ENCODE results near the gene PELI1. TPM values are rescaled to one million over a fixed set of nuclear protein-coding genes. Genes with fewer than 3 reads are reported as not detected.

PELI1 gene
- total and polyA plus RNA-seq, 2 donors (not counting 3 experiments of a cell fraction or from before 2014, with no cell fraction given): 14.2 to 30.9 TPM

DNA sequence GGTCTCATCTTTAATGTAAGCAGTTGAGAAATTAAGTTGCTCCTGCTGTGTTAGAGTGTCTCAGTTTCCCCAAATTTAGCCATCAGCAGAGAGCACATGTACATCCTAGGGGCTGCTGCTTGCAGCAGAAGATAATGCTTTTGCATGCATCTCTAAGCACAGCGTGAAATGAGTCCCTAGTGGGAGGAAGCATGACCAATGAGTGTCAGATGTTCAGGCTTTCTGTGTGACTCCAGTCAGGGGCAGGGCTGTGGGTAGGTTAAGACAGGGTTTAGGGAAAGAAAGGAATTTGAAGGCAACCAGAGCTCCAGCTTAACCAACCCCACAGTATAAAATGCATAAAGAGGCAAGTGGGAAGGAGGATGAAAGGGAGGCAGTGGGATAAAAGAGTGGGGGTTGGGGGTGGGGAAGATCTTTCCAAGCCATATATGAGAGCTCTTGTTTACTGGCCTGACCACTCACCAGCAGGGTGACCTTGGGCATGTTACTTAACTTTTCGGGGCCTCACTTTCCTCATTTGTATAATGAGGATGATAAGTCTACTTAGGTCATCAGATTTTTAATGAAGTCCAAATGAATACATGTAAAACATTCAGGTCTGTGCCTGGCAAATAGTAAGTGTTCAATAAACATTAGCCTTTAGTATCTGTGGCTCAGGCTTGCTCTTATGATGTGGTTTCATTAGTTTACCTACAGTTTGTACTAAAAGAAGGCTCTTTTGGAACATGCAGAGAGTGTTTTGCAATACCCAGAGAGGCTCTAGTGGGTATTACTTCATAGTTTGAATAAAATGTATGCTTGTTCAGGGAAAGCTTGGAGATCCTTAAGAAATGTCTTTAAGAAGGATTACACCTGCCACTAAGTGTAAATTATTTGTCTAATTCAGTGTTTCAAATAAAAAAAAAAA, 42.7 kb upstream of the PELI1 start:
- Histone ChIP-seq H3K9me1 (replicated peaks; ENCODE audit: control insufficient read depth, extremely low read depth, insufficient read depth, low read length) (no peaks in the 10 kb centered on the region), H3K4me2 (ENCODE audit: insufficient read depth, low read length) (no peak overlapping the region), H3K36me3 (ENCODE audit: control insufficient read depth in 2 of 2, extremely low read depth in 1 of 2, insufficient read depth in 2 of 2, low read length in 2 of 2) (no peaks in the 10 kb centered on the region), H3K4me1 (ENCODE audit: control insufficient read depth, extremely low read depth, insufficient read depth, low read length) (no peaks in the 10 kb centered on the region), H2AFZ (ENCODE audit: low read depth, low read length) (no peak overlapping the region), H4K20me1 (replicated peaks; ENCODE audit: control insufficient read depth, extremely low read depth, insufficient read depth, low read length) (no peaks in the 10 kb centered on the region), H3K9me3 (replicated peaks; ENCODE audit: control insufficient read depth, insufficient read depth, low read length) (no peaks in the 10 kb centered on the region), H3K27ac (ENCODE audit: insufficient read depth, low read depth, low read length) (no peak overlapping the region), H3K27me3 (ENCODE audit: control insufficient read depth in 2 of 2, insufficient read depth in 2 of 2, low read length in 2 of 2) (no peaks in the 10 kb centered on the region), H3K79me2 (ENCODE audit: control insufficient read depth, insufficient read depth, low read length) (no peaks in the 10 kb centered on the region), H3K4me3 (replicated peaks in 1 of 3; ENCODE audit: insufficient read depth in 1 of 3, low read depth in 1 of 3, low read length in 3 of 3) (no peak overlapping the region), H3K9ac (replicated peaks; ENCODE audit: extremely low read depth, insufficient read depth, low read length) (no peak overlapping the region)
- TF ChIP-seq, protein P1, sequence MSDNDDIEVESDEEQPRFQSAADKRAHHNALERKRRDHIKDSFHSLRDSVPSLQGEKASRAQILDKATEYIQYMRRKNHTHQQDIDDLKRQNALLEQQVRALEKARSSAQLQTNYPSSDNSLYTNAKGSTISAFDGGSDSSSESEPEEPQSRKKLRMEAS (IDR thresholded peaks at IDR 0.05; ENCODE audit: insufficient read depth, insufficient read length): no peak
- TF ChIP-seq POLR2AphosphoS5 (IDR thresholded peaks at IDR 0.05; ENCODE audit: insufficient read depth, low read depth, low read length): no peak
- TF ChIP-seq GATA2 (IDR thresholded peaks at IDR 0.05; ENCODE audit: insufficient read depth, insufficient read length, low read depth, low read length): no peak
- TF ChIP-seq EZH2 (IDR thresholded peaks at IDR 0.05; ENCODE audit: borderline replicate concordance, low read depth, low read length, severe bottlenecking): no peak
- no peak for TF ChIP-seq MYC (IDR thresholded peaks at IDR 0.05; ENCODE audit: low read depth, low read length)
- TF ChIP-seq JUN (IDR thresholded peaks at IDR 0.05; ENCODE audit: borderline replicate concordance, insufficient read depth, insufficient read length, low read depth): no peak
- DNase-seq (ENCODE audit: low read depth, low spot score) (no peak), FAIRE-seq (no peak)
- POLR2A ChIA-PET: no interaction called here
- intact Hi-C loops (cut with micrococcal nuclease): no loop called here
- dilution Hi-C loops (cut with MboI; ENCODE audit: extremely low pct_ligation_motif_present, low sequenced_read_pairs): no loop called here
- CTCF ChIA-PET: interaction anchor here (1.3 to 1.4 kb wide), 2 partner anchors 36 to 48 kb away, joined by 3 to 4 read pairs; no protein-coding TSS in a partner anchor
- no TSS peak for BruUV-seq (replicated peaks)
